Measurements from ENCODE around the gene IL2RA. TPM values are rescaled to one million over a fixed set of nuclear protein-coding genes. Genes with fewer than 3 reads are reported as not detected.

Gene IL2RA
- total RNA-seq, 1 experiment from 2014 or later: not detected

DNA sequence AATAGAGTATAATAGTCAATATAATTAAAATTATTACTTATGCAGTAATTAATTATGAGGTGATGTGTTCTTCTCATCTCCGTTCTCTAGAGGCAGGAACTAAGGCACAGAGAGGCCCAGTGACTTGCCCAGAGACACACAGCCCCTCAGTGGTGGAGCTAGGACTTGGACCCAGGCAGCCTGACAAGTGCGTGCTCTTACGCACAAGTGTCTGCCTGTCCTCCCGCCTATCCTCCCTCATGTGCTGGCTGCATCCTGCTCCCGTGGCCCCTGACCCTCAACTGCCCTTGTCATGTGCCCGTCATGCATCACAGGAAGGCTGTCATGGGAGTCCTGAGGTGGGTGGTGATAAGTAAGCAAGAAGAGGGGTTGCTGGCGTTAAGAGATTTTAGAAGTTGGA is 14.3 kb downstream of the IL2RA start:
- TF ChIP-seq, protein P1, sequence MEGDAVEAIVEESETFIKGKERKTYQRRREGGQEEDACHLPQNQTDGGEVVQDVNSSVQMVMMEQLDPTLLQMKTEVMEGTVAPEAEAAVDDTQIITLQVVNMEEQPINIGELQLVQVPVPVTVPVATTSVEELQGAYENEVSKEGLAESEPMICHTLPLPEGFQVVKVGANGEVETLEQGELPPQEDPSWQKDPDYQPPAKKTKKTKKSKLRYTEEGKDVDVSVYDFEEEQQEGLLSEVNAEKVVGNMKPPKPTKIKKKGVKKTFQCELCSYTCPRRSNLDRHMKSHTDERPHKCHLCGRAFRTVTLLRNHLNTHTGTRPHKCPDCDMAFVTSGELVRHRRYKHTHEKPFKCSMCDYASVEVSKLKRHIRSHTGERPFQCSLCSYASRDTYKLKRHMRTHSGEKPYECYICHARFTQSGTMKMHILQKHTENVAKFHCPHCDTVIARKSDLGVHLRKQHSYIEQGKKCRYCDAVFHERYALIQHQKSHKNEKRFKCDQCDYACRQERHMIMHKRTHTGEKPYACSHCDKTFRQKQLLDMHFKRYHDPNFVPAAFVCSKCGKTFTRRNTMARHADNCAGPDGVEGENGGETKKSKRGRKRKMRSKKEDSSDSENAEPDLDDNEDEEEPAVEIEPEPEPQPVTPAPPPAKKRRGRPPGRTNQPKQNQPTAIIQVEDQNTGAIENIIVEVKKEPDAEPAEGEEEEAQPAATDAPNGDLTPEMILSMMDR (conservative IDR thresholded peaks at IDR 0.05): no peak
- Histone ChIP-seq H3K79me1 (ENCODE audit: insufficient read depth, low read depth, low read length, poor library complexity, severe bottlenecking) (no peaks in the 10 kb centered on the region), H3K9me3 (ENCODE audit: control insufficient read depth, low read depth, low read length) (no peaks in the 10 kb centered on the region), H4K8ac (replicated peaks; ENCODE audit: insufficient read length, low read depth, low read length) (no peak overlapping the region), H2AFZ (ENCODE audit: low read length) (no peak overlapping the region), H3K9ac (ENCODE audit: extremely low read depth, insufficient read length, low read length) (no peak overlapping the region), H3K4ac (ENCODE audit: low read depth, low read length) (no peak overlapping the region), H4K5ac (ENCODE audit: insufficient read length, low read depth, low read length) (no peak overlapping the region), H2BK20ac (ENCODE audit: low read depth, low read length, poor library complexity, severe bottlenecking) (no peak overlapping the region), H3K14ac (ENCODE audit: insufficient read depth, low read length) (no peak overlapping the region), H2AK5ac (ENCODE audit: insufficient read length, low read length) (no peak overlapping the region), H2BK15ac (ENCODE audit: low read depth, low read length) (no peak overlapping the region), H3K56ac (ENCODE audit: insufficient read length, low read depth, low read length) (no peak overlapping the region), H4K91ac (ENCODE audit: insufficient read length, low read depth, low read length) (no peak overlapping the region), H3K23ac (ENCODE audit: insufficient read length, low read depth, low read length) (no peak overlapping the region), H3K27me3 (ENCODE audit: insufficient read depth, low read length) (no peaks in the 10 kb centered on the region), H3K27ac (ENCODE audit: insufficient read length, low read depth, low read length) (no peak overlapping the region), H2BK12ac (ENCODE audit: insufficient read length, low read depth, low read length) (no peak overlapping the region), H4K20me1 (ENCODE audit: control insufficient read depth, insufficient read depth, insufficient read length) (no peaks in the 10 kb centered on the region), H3K18ac (ENCODE audit: insufficient read length, low read depth, low read length) (no peak overlapping the region), H2BK5ac (ENCODE audit: insufficient read length, low read length) (no peak overlapping the region), H3T11ph (ENCODE audit: low read length) (no peak overlapping the region), H3K79me2 (ENCODE audit: insufficient read depth, low read length) (no peaks in the 10 kb centered on the region), H3K4me1 (ENCODE audit: insufficient read depth, low read length) (no peaks in the 10 kb centered on the region), H3K4me2 (ENCODE audit: insufficient read depth, insufficient read length, low read length) (no peak overlapping the region), H3K23me2 (ENCODE audit: insufficient read length, low read depth, low read length, poor library complexity, severe bottlenecking) (no peaks in the 10 kb centered on the region), H2BK120ac (ENCODE audit: low read depth, low read length, poor library complexity, severe bottlenecking) (no peak overlapping the region)
- Mint-ChIP-seq H3K4me3 (no peak overlapping the region), H3K27ac (no peak overlapping the region), H3K27me3 (ENCODE audit: low read depth) (peaks cover 13% of the 10 kb centered on the region), H3K9me3 (no peaks in the 10 kb centered on the region; a peak in 1 of 5 replicates), H3K36me3 (ENCODE audit: insufficient read depth in 1 of 3, low read depth in 3 of 3) (no peaks in the 10 kb centered on the region), H3K4me1 (peaks cover 5 to 11% of the 10 kb centered on the region in 2 experiments; a peak in 3 of 4 replicates)
- WGBS (ENCODE audit: extremely low coverage, insufficient read length, low lambda C conversion rate): no CpG with 5 or more reads among the region's 7 CpGs
- DNase-seq: no peak

All from H9 (cell line).